ENCODE data around the gene NFATC2. TPM values are rescaled to one million over a fixed set of nuclear protein-coding genes. Genes with fewer than 3 reads are reported as not detected.

The NFATC2 gene
- total RNA-seq, 1 experiment from 2014 or later: 5.0 TPM

DNA sequence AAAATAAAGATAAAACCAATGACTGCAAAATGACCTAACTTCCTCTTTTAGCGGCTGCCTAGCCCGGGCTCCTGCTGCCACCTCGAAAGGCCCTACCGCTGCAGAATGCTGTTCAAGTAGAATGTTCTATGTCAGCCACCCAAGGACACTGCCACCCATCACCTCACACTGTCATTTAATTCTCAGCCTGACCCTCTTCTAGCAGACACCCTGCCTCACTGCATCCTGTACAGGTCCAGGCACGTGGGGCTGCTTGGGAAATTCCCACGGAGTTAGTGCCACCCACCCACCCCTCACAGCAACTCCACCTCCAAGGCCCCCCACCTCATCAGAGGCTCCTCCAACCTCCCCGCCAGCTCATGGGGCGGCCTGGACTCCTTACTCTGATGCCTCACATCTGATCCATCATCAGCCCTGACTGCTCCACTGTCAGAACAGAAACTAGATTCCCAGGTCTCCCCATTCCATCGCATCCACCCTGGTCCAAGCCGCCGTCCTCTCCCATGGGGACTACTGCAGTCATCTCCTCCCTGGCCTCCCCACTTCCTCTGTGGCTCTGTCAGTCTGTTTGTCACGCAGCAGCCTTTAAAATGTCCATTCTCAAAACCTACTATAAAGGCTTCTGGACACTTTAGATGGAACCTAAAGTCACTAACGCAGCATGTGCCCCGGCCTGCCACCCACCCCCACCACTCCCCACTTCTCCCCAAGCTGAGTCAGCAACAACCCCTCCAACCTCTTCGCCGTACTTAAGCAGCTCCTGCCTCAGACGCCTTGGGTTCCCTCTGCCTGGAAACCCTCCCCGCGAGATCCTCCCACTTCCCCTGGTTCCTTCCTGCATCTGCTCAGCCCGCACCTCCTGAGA, 17.0 kb downstream of the NFATC2 start:
- ATAC-seq: no peak
- POLR2A ChIA-PET: interaction anchor here (0.6 kb wide), 1 partner anchor 19 kb away, joined by 3 read pairs; no protein-coding TSS in a partner anchor

More for the DNA sequence above, 17.0 kb downstream of the NFATC2 start:
- no peak overlapping the region for H3K4me3 ChIP-seq (replicated peaks in 1 of 2; ENCODE audit: low read depth in 1 of 2, low read length in 2 of 2)
- no peak for DNase-seq (ENCODE audit: low read depth, low spot score)
- intact Hi-C loops (cut with micrococcal nuclease): no loop called here
- no peaks in the 10 kb centered on the region for H3K9me2 ChIP-seq (ENCODE audit: insufficient read depth)
- RAD21 ChIA-PET (ENCODE audit: low non-redundant PET in 1 of 2, low total read pairs in 2 of 2, uncharacterized antibody in 2 of 2, unreplicated experiment in 2 of 2): no interaction called here
- TF ChIP-seq CTCF (IDR thresholded peaks at IDR 0.05 in 2 of 3, conservative IDR thresholded peaks at IDR 0.05 in 1 of 3; ENCODE audit: borderline replicate concordance in 1 of 3, insufficient read depth in 1 of 3, low read depth in 2 of 3, low read length in 2 of 3) (no peak), ZFX (IDR thresholded peaks at IDR 0.05) (no peak), SRF (IDR thresholded peaks at IDR 0.05; ENCODE audit: low read depth) (no peak), ZNF274 (IDR thresholded peaks at IDR 0.05; ENCODE audit: low read depth, low read length) (no peak), RAD21 (IDR thresholded peaks at IDR 0.05; ENCODE audit: low read depth) (no peak)
- peaks cover 0 to 7% of the 10 kb centered on the region in 2 experiments; a peak in 3 of 4 replicates for H3K4me1 ChIP-seq (ENCODE audit: control insufficient read depth in 1 of 2, insufficient read depth in 2 of 2, low read length in 2 of 2)
- H3K79me2 ChIP-seq (ENCODE audit: insufficient read depth, low read length): no peaks in the 10 kb centered on the region
- no peaks in the 10 kb centered on the region for H3K9me3 ChIP-seq (ENCODE audit: control insufficient read depth in 1 of 2, insufficient read depth in 1 of 2, low read depth in 1 of 2, low read length in 2 of 2)
- no peaks in the 10 kb centered on the region for H4K20me1 ChIP-seq (ENCODE audit: insufficient read depth)
- no peak overlapping the region for H2AFZ ChIP-seq (ENCODE audit: low read depth, low read length, poor library complexity, severe bottlenecking)
- H3K36me3 ChIP-seq (ENCODE audit: control insufficient read depth in 1 of 2, insufficient read depth in 2 of 2, low read length in 2 of 2): no peaks in the 10 kb centered on the region
- H3K9ac ChIP-seq (ENCODE audit: low read length): no peak overlapping the region
- H3K4me2 ChIP-seq (ENCODE audit: low read length): no peak overlapping the region
- no TSS peak for BruUV-seq (replicated peaks)
- H3K27me3 ChIP-seq (ENCODE audit: insufficient read depth, low read length): no peaks in the 10 kb centered on the region
- H3K27ac ChIP-seq (ENCODE audit: low read depth, low read length): no peak overlapping the region
- CTCF ChIA-PET: interaction anchor here (0.7 kb wide), 1 partner anchor 38 kb away, joined by 3 read pairs; no protein-coding TSS in a partner anchor

All from HCT116 (cell line).